A549 (cell line): ENCODE measurements around the gene GAGE12J. TPM values are rescaled to one million over a fixed set of nuclear protein-coding genes. Genes with fewer than 3 reads are reported as not detected.

Experiments
- ATAC-seq, 2 experiments: fragments of 200-7000 bp in 1 of 2; fragments of >200 bp in 1 of 2; cut with Nextera tagmentation in 1 of 2; cut with Tn5 transposase in 1 of 2; 3 replicates each; pipeline versions ENCODE4 v1.8.0 to v1.9.1; 2018 to 2020; ENCODE audit warnings: mild to moderate bottlenecking in 1 of 2, moderate library complexity in 1 of 2
- CTCF ChIA-PET: fragments of 300-600 bp; sonication (Branson Sonifier 250); formaldehyde crosslinking; extraction: SDS; loops from one replicate; lab custom pipeline; 2021; ENCODE audit warnings: antibody characterized with exemption, inconsistent platforms; lab: Yijun Ruan, JAX
- POLR2A ChIA-PET: fragments of 350-600 bp; formaldehyde crosslinking; extraction: SDS; loops from one replicate; lab custom pipeline; 2021; ENCODE audit warnings: antibody characterized with exemption, inconsistent platforms; lab: Yijun Ruan, JAX
- DNase-seq, 2 experiments: peaks; one replicate each; pipeline versions ENCODE4 v3.0.0 to v3.0.0-alpha.2; 2011 to 2016; ENCODE audit warnings: low read depth in 1 of 2, low spot score in 1 of 2
- FAIRE-seq: peaks from 2 replicates; lab custom pipeline; 2011; peaks lifted over from hg19 to GRCh38; lab: Jason Lieb, UNC
- H3K27ac ChIP-seq, 2 experiments: fragments of >200 bp; sonication (Bioruptor Twin); formaldehyde crosslinking; 3 replicates each; pipeline ENCODE4 v1.5.1; 2016 to 2017
- H3K4me1 ChIP-seq: fragments of >200 bp; sonication (Bioruptor Twin); formaldehyde crosslinking; 3 replicates; pipeline ENCODE4 v1.6.1; 2016
- H3K4me2 ChIP-seq: fragments of >200 bp; sonication (Bioruptor Twin); formaldehyde crosslinking; 3 replicates; pipeline ENCODE4 v1.6.1; 2016
- H3K4me3 ChIP-seq: fragments of >200 bp; sonication (Bioruptor Twin); formaldehyde crosslinking; 3 replicates; pipeline ENCODE4 v1.5.1; 2016
- H3K9me3 ChIP-seq: fragments of >200 bp; sonication (Bioruptor Twin); formaldehyde crosslinking; 3 replicates; pipeline ENCODE4 v1.6.1; 2016
- ATOH8 ChIP-seq: fragments of 250-450 bp; sonication (Bioruptor Pico); IDR thresholded peaks from 2 replicates; pipeline ENCODE4 v1.5.0; 2020; ENCODE audit warnings: low read depth, mild to moderate bottlenecking, moderate library complexity
- BCL3 ChIP-seq: fragments of >200 bp; sonication (Bioruptor Twin); formaldehyde crosslinking; IDR thresholded peaks from 3 replicates; pipeline ENCODE4 v1.6.1; 2016
- BHLHE40 ChIP-seq: IDR thresholded peaks from 2 replicates; pipeline ENCODE4 v1.6.1; 2012; ENCODE audit warnings: low read depth, low read length, inconsistent platforms
- CBX2 ChIP-seq: fragments of 200-600 bp; sonication (generic); IDR thresholded peaks from 2 replicates; pipeline ENCODE4 v1.6.1; 2016; ENCODE audit warnings: low read depth, mild to moderate bottlenecking, borderline replicate concordance
- CHD4 ChIP-seq: fragments of 200-600 bp; sonication (generic); IDR thresholded peaks from 2 replicates; pipeline ENCODE4 v1.6.1; 2016; ENCODE audit warnings: antibody characterized with exemption, mild to moderate bottlenecking, borderline replicate concordance
- CTCF ChIP-seq: fragments of >200 bp; sonication (Bioruptor Twin); formaldehyde crosslinking; IDR thresholded peaks from 3 replicates; pipeline ENCODE4 v1.5.1; 2016
- FOSB ChIP-seq: fragments of 250-450 bp; sonication (Bioruptor Pico); IDR thresholded peaks from 2 replicates; pipeline ENCODE4 v1.5.0; 2020; ENCODE audit warnings: mild to moderate bottlenecking, moderate library complexity
- HDAC2 ChIP-seq: fragments of 200-600 bp; sonication (generic); IDR thresholded peaks from 2 replicates; pipeline ENCODE4 v1.6.1; 2016
- HEYL ChIP-seq: fragments of 250-450 bp; sonication (Bioruptor Pico); IDR thresholded peaks from 2 replicates; pipeline ENCODE4 v1.8.0; 2021; ENCODE audit warnings: mild to moderate bottlenecking, moderate library complexity
- HOXB5 ChIP-seq: fragments of 250-450 bp; sonication (Bioruptor Pico); IDR thresholded peaks from 2 replicates; pipeline ENCODE4 v1.5.0; 2020; ENCODE audit warnings: mild to moderate bottlenecking, moderate library complexity
- JUNB ChIP-seq: fragments of >200 bp; sonication (Bioruptor Twin); formaldehyde crosslinking; IDR thresholded peaks from 2 replicates; pipeline ENCODE4 v1.6.1; 2016
- MAX ChIP-seq: IDR thresholded peaks from 2 replicates; pipeline ENCODE4 v1.6.1; 2012
- MYC ChIP-seq: IDR thresholded peaks from 2 replicates; pipeline ENCODE4 v1.6.1; 2012; ENCODE audit warnings: mild to moderate bottlenecking, inconsistent platforms, low read length, improper control_type of control experiment, borderline replicate concordance
- NFE2L2 ChIP-seq: fragments of 150-350 bp; conservative IDR thresholded peaks from 2 replicates; pipeline ENCODE4 v1.6.1; 2014; ENCODE audit warnings: low read length
- PHF8 ChIP-seq: fragments of 200-600 bp; sonication (generic); IDR thresholded peaks from 2 replicates; pipeline ENCODE4 v1.6.1; 2016; ENCODE audit warnings: low read depth, mild to moderate bottlenecking, antibody characterized with exemption, moderate library complexity, borderline replicate concordance
- POLR2AphosphoS2 ChIP-seq: conservative IDR thresholded peaks from 2 replicates; pipeline ENCODE4 v1.6.1; 2012; ENCODE audit warnings: low read length, improper control_type of control experiment, inconsistent platforms
- RAD21 ChIP-seq, 2 experiments: fragments of >200 bp in 1 of 2; sonication (Bioruptor Twin) in 1 of 2; formaldehyde crosslinking in 1 of 2; IDR thresholded peaks in 1 of 2; conservative IDR thresholded peaks in 1 of 2; 2 replicates in 1 of 2; 3 replicates in 1 of 2; pipeline ENCODE4 v1.6.1; 2012 to 2018; ENCODE audit warnings: inconsistent platforms in 1 of 2
- RARB ChIP-seq: fragments of 250-450 bp; sonication (Bioruptor Pico); IDR thresholded peaks from 2 replicates; pipeline ENCODE4 v1.8.0; 2021; ENCODE audit warnings: mild to moderate bottlenecking, moderate library complexity
- RCOR1 ChIP-seq: fragments of 150-350 bp; IDR thresholded peaks from 2 replicates; pipeline ENCODE4 v1.6.1; 2014; ENCODE audit warnings: antibody characterized with exemption, low read length, low read depth
- RFX5 ChIP-seq: fragments of 450-650 bp; IDR thresholded peaks from 2 replicates; pipeline ENCODE4 v1.7.1; 2014; ENCODE audit warnings: antibody characterized with exemption, mild to moderate bottlenecking, moderate library complexity
- SREBF2 ChIP-seq: fragments of 450-650 bp; IDR thresholded peaks from 2 replicates; pipeline ENCODE4 v1.6.1; 2014; ENCODE audit warnings: mild to moderate bottlenecking, moderate library complexity
- TFCP2L1 ChIP-seq: fragments of 250-450 bp; sonication (Bioruptor Pico); IDR thresholded peaks from 2 replicates; pipeline ENCODE4 v1.5.0; 2021; ENCODE audit warnings: mild to moderate bottlenecking
- TP53 ChIP-seq: fragments of 250-450 bp; sonication (Bioruptor Pico); IDR thresholded peaks from 2 replicates; pipeline ENCODE4 v1.5.0; 2021; ENCODE audit warnings: mild to moderate bottlenecking, moderate library complexity
- USF2 ChIP-seq: fragments of 450-650 bp; IDR thresholded peaks from 2 replicates; pipeline ENCODE4 v1.6.1; 2014; ENCODE audit warnings: antibody characterized with exemption
- ZFP36 ChIP-seq: fragments of 450-650 bp; IDR thresholded peaks from 2 replicates; pipeline ENCODE4 v1.6.1; 2014; ENCODE audit warnings: borderline replicate concordance; ENCODE audit not compliant: partially characterized antibody
- ZSCAN20 ChIP-seq: fragments of 250-450 bp; sonication (Bioruptor Pico); IDR thresholded peaks from 2 replicates; pipeline ENCODE4 v1.8.0; 2022; ENCODE audit warnings: mild to moderate bottlenecking, moderate library complexity
- WGBS: methylation state at CpG from one replicate; pipeline ENCODE4 v1.1.6; 2017; ENCODE audit errors: missing lambda C conversion rate; 5-methylcytosine and 5-hydroxymethylcytosine counted together
- polyA plus RNA-seq, 4 experiments: library from polyadenylated mRNA; depleted of rRNA in 3 of 4; stranded (reverse); fragments of >200 nt; fragmentation: RNase III in 1 of 4; extraction: RNeasy Plus Mini Kit Qiagen cat#74134 plus additional on column Dnase treatment in 1 of 4; gene quantifications; 2 replicates in 3 of 4; 3 replicates in 1 of 4; pipeline ENCODE4 v1.2.3, GENCODE V29; 2011 to 2017

GAGE12J gene
- polyA plus RNA-seq, 2 of the 4 experiments (the other 2 are of a cell fraction), result not detected

GRCh38 chrX:49277535-49277830 is 44.4 kb upstream of the GAGE12J start:
- WGBS, result 95% methylated on average over 3 of the region's 3 CpGs
- no peak for DNase-seq
- H3K4me2 ChIP-seq, result no peak overlapping the region
- FAIRE-seq, result no peak
- H3K4me3 ChIP-seq, result no peak overlapping the region
- no peak for ATAC-seq
- ChIA-PET POLR2A (no interaction called here), CTCF (interaction anchor here (1.9 kb wide), 1 partner anchor 85 kb away, joined by 5 read pairs; no protein-coding TSS in a partner anchor)
- H3K9me3 ChIP-seq, result no peaks in the 10 kb centered on the region
- no peak overlapping the region for H3K27ac ChIP-seq
- peaks cover 4% of the 10 kb centered on the region; the same call in 1 of the 3 replicates for H3K4me1 ChIP-seq
- TF ChIP-seq HDAC2 (no peak), NFE2L2 (no peak), SREBF2 (no peak), ZFP36 (no peak)

GRCh38 chrX:49278081-49278480 is 43.8 kb upstream of the GAGE12J start:
- 0 out of 3 replicates have a peak, but pooled peaks cover 4% of the 10 kb centered on the region for H3K4me1 ChIP-seq

GRCh38 chrX:49282647-49283011 is 39.2 kb upstream of the GAGE12J start:
- no peak overlapping the region for H3K27ac ChIP-seq
- no peaks in the 10 kb centered on the region for H3K4me1 ChIP-seq
- CTCF ChIA-PET, result no interaction called here
- POLR2A ChIA-PET, result no interaction called here
- FAIRE-seq (no peak), DNase-seq (peak in 1 of 2 experiments; percentile 38), ATAC-seq (peak; percentile 87 to 91)
- 0 out of 3 replicates have a peak, but pooled peaks have one; percentile 13 for TF ChIP-seq CTCF
- TF ChIP-seq ZSCAN20 (CRISPR knock-in tag), result no peak
- peak; percentile 73 for TF ChIP-seq RFX5
- peak; percentile 10 to 11; a peak in 1 of 5 replicates for TF ChIP-seq RAD21 (conservative IDR thresholded peaks at IDR 0.05 in 1 of 2, IDR thresholded peaks at IDR 0.05 in 1 of 2)
- H3K4me2 ChIP-seq, result no peak overlapping the region
- no peaks in the 10 kb centered on the region for H3K9me3 ChIP-seq
- no peak overlapping the region for H3K4me3 ChIP-seq
- WGBS, result 53% methylated on average over 11 of the region's 11 CpGs

More at GRCh38 chrX:49278081-49278480, 43.8 kb upstream of the GAGE12J start:
- FAIRE-seq (no peak), DNase-seq (no peak), ATAC-seq (no peak)
- H3K4me3 ChIP-seq, result no peak overlapping the region
- H3K4me2 ChIP-seq, result no peak overlapping the region
- POLR2A ChIA-PET, result no interaction called here
- no peaks in the 10 kb centered on the region for H3K9me3 ChIP-seq
- TF ChIP-seq TFCP2L1 (no peak), HDAC2 (no peak), RCOR1 (no peak), TP53 (CRISPR knock-in tag) (no peak)
- CTCF ChIA-PET, result interaction anchor here (1.9 kb wide), 1 partner anchor 85 kb away, joined by 5 read pairs; no protein-coding TSS in a partner anchor
- no peak overlapping the region for H3K27ac ChIP-seq
- WGBS, result 96% methylated on average over 3 of the region's 3 CpGs

GRCh38 chrX:49284212-49284611 is 37.6 kb upstream of the GAGE12J start:
- ChIA-PET CTCF (interaction anchor here (1.0 kb wide), 1 partner anchor 23 kb away, joined by 3 read pairs; no protein-coding TSS in a partner anchor), POLR2A (no interaction called here)
- Histone ChIP-seq H3K4me2 (no peak overlapping the region), H3K4me3 (no peak overlapping the region), H3K27ac (no peak overlapping the region), H3K9me3 (no peaks in the 10 kb centered on the region), H3K4me1 (no peaks in the 10 kb centered on the region)
- TF ChIP-seq RARB (CRISPR knock-in tag) (no peak), HEYL (CRISPR knock-in tag) (no peak), ATOH8 (CRISPR knock-in tag) (no peak), FOSB (CRISPR knock-in tag) (no peak), MYC (no peak), USF2 (no peak), BHLHE40 (no peak), CHD4 (no peak), HOXB5 (CRISPR knock-in tag) (no peak), MAX (no peak), POLR2AphosphoS2 (no peak), PHF8 (no peak), RFX5 (no peak), TFCP2L1 (no peak), JUNB (no peak), CBX2 (no peak), BCL3 (no peak)
- WGBS, result 62% methylated on average over 3 of the region's 3 CpGs
- FAIRE-seq (peak; percentile 46), DNase-seq (no peak), ATAC-seq (no peak)
